Small intestine (tissue), 7 donors: Measurements from ENCODE around the gene TENT5A. TPM values are rescaled to one million over a fixed set of nuclear protein-coding genes. Genes with fewer than 3 reads are reported as not detected.

ENCODE experiments used
- DNase-seq, 2 donors: peaks; one replicate each; pipeline versions ENCODE4 v3.0.0 to v3.0.0-alpha.2; 2013
- FAIRE-seq: peaks from 2 replicates; lab custom pipeline; 2012; peaks lifted over from hg19 to GRCh38; lab: Jason Lieb, UNC
- H3K27ac ChIP-seq, 3 donors: one replicate each; pipeline ENCODE4 v1.5.1; 2013; ENCODE audit warnings: low read length in 2 of 3, mild to moderate bottlenecking in 2 of 3, control low read depth in 1 of 3, inconsistent platforms in 1 of 3, low read depth in 1 of 3, moderate library complexity in 1 of 3
- H3K27me3 ChIP-seq, 3 donors: one replicate each; pipeline ENCODE4 v1.6.1; 2013; ENCODE audit warnings: low read length in 3 of 3, inconsistent platforms in 1 of 3; ENCODE audit not compliant: control insufficient read depth in 3 of 3, insufficient read depth in 3 of 3
- H3K36me3 ChIP-seq, 3 donors: one replicate each; pipeline ENCODE4 v1.6.1; 2013; ENCODE audit warnings: low read length in 3 of 3, inconsistent platforms in 1 of 3, low read depth in 1 of 3, mild to moderate bottlenecking in 1 of 3, moderate library complexity in 1 of 3; ENCODE audit not compliant: control insufficient read depth in 3 of 3, insufficient read depth in 2 of 3
- H3K4me1 ChIP-seq, 3 donors: one replicate each; pipeline ENCODE4 v1.6.1; 2013; ENCODE audit warnings: low read length in 2 of 3, inconsistent platforms in 1 of 3, low read depth in 1 of 3, mild to moderate bottlenecking in 1 of 3, moderate library complexity in 1 of 3; ENCODE audit not compliant: control insufficient read depth in 3 of 3, insufficient read depth in 2 of 3
- H3K4me3 ChIP-seq, 3 donors: one replicate each; pipeline ENCODE4 v1.5.1; 2013; ENCODE audit warnings: low read length in 3 of 3, control low read depth in 1 of 3, inconsistent platforms in 1 of 3, low read depth in 1 of 3, mild to moderate bottlenecking in 1 of 3, moderate library complexity in 1 of 3
- H3K9me3 ChIP-seq, 2 donors: one replicate each; pipeline ENCODE4 v1.6.1; 2013; ENCODE audit warnings: low read depth in 1 of 2, low read length in 1 of 2; ENCODE audit not compliant: control insufficient read depth in 2 of 2, insufficient read depth in 1 of 2
- WGBS, 3 donors: extraction: QIAGEN DNeasy Blood & Tissue Kit; methylation state at CpG; one replicate each; pipeline ENCODE4 v1.1.7; 2013; 5-methylcytosine and 5-hydroxymethylcytosine counted together
- polyA plus RNA-seq, 4 donors: library from polyadenylated mRNA; stranded (reverse) in 3 of 4; unstranded in 1 of 4; fragments of 200-250 nt in 3 of 4; fragments of 120-200 nt in 1 of 4; gene quantifications; one replicate each; pipeline versions ENCODE4 v1.2.1 to v1.2.3, GENCODE V29; 2013
- donor health status: healthy with polysubstance abuse.
- donor health status: control.
- donor health status: control.
- donor health status: Bipolar disorder and iron deficiency.
- donor health status: healthy.

The TENT5A gene
- polyA plus RNA-seq, 4 donors = 6.0 to 34.2 (median 19.1) TPM

- Histone ChIP-seq H3K27ac (no peak overlapping the region), H3K9me3 (no peaks in the 10 kb centered on the region), H3K36me3 (no peaks in the 10 kb centered on the region), H3K27me3 (no peaks in the 10 kb centered on the region), H3K4me3 (no peak overlapping the region), H3K4me1 (no peaks in the 10 kb centered on the region)
- DNase-seq (no peak), FAIRE-seq (no peak)
- WGBS, 3 donors = 70 to 77% (median 74%) methylated on average over 5 of the region's 5 CpGs
Measured at GRCh38 chr6:81708113-81708699, 44.3 kb downstream of the TENT5A start.

GRCh38 chr6:81704700-81705099 lies 47.8 kb downstream of the TENT5A start:
- Histone ChIP-seq H3K27me3 (no peaks in the 10 kb centered on the region), H3K36me3 (no peaks in the 10 kb centered on the region), H3K4me3 (no peak overlapping the region), H3K4me1 (no peaks in the 10 kb centered on the region), H3K9me3 (peaks cover 0 to 2% of the 10 kb centered on the region in 2 donors), H3K27ac (no peak overlapping the region)
- no peak for FAIRE-seq
- DNase-seq = no peak

GRCh38 chr6:81700414-81700813 lies 52.1 kb downstream of the TENT5A start:
- peaks cover 0 to 2% of the 10 kb centered on the region in 2 donors for H3K9me3 ChIP-seq
- no peaks in the 10 kb centered on the region for H3K27me3 ChIP-seq
- no peak overlapping the region for H3K4me3 ChIP-seq
- H3K4me1 ChIP-seq = peaks cover 0 to 3% (median 2%) of the 10 kb centered on the region in 3 donors
- H3K27ac ChIP-seq = no peak overlapping the region
- whole genome bisulfite sequencing, 3 donors = 97 to 100% (median 98%) methylated on average over 1 of the region's 1 CpG
- FAIRE-seq (peak; percentile 19), DNase-seq (no peak)
- no peaks in the 10 kb centered on the region for H3K36me3 ChIP-seq

GRCh38 chr6:81697559-81697958 lies 54.9 kb downstream of the TENT5A start:
- H3K27me3 ChIP-seq = no peaks in the 10 kb centered on the region
- no peaks in the 10 kb centered on the region for H3K36me3 ChIP-seq
- WGBS, 3 donors = 74 to 82% (median 78%) methylated on average over 6 of the region's 6 CpGs
- peaks cover 0 to 3% (median 2%) of the 10 kb centered on the region in 3 donors for H3K4me1 ChIP-seq
- H3K27ac ChIP-seq = no peak overlapping the region
- FAIRE-seq (no peak), DNase-seq (no peak)
- H3K9me3 ChIP-seq = no peaks in the 10 kb centered on the region
- no peak overlapping the region for H3K4me3 ChIP-seq

- Histone ChIP-seq H3K27me3 (no peaks in the 10 kb centered on the region), H3K4me3 (no peak overlapping the region), H3K27ac (no peak overlapping the region), H3K9me3 (no peaks in the 10 kb centered on the region), H3K36me3 (no peaks in the 10 kb centered on the region), H3K4me1 (peaks cover 0 to 3% (median 2%) of the 10 kb centered on the region in 3 donors)
- WGBS, 3 donors = 23 to 66% (median 38%) methylated on average over 3 of the region's 3 CpGs
- DNase-seq (peak; percentile 11 to 21), FAIRE-seq (no peak)
Measured at GRCh38 chr6:81696524-81696923, 56.0 kb downstream of the TENT5A start.
